Umbilical cord (tissue), 2 donors: ENCODE results near the gene ATP6AP1. TPM values are rescaled to one million over a fixed set of nuclear protein-coding genes. Genes with fewer than 3 reads are reported as not detected.

Experiments
- DNase-seq: peaks from one replicate; pipeline ENCODE4 v3.0.0-alpha.2; 2015; ENCODE audit warnings: low spot score
- total RNA-seq: library from RNA; depleted of rRNA; stranded (reverse); fragments of >200 nt; gene quantifications from one replicate; pipeline ENCODE4 v1.2.3, GENCODE V29; 2014; ENCODE audit warnings: low replicate concordance; ENCODE audit not compliant: insufficient read depth

The ATP6AP1 gene
- total RNA-seq, 1 donor from 2014 or later = 31.5 TPM

DNA sequence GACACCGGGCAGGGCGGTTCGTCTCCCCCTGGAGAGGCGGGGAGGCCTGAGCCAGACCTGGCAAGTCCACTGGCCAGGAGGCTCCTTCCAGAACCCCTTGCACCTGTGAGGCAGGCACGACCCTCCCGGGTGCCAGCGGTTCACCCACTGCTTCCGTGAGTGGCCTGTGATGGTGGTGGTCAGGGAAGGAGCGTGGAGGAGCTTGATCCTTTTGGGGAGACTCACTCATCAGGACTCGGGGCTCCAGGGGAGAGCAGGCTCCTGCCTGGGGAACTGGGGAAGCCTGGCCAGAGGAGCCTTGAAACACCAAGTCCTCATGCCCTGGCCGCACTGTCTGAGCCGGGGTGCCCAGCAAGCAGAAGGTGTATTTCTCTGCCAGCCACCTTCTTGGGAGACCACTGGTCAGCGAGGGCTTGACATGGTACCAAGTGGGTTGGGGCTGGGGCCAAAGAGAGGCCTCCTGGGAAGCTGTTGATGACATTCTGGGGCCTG, 16.3 kb downstream of the ATP6AP1 start:
- DNase-seq = no peak

DNA sequence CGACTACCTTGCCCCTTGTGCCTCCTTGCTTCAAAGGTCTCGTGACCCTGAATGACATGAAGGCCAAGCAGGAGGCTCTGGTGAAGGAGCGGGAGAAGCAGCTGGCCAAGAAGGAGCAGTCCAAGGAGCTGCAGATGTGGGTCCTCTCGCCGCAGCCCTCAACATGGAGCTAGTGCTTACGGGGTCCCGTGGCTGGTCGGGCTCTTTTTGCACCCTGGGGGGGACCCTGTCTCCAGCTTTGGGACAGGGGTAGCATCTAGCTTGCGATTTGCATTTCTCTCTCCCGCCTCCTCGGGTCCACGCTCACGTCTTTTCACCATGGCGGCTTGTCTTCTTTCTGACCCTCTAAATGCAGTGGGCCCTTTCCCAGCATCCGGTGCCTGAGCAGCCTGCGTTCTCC, 17.3 kb downstream of the ATP6AP1 start:
- no peak for DNase-seq

DNA sequence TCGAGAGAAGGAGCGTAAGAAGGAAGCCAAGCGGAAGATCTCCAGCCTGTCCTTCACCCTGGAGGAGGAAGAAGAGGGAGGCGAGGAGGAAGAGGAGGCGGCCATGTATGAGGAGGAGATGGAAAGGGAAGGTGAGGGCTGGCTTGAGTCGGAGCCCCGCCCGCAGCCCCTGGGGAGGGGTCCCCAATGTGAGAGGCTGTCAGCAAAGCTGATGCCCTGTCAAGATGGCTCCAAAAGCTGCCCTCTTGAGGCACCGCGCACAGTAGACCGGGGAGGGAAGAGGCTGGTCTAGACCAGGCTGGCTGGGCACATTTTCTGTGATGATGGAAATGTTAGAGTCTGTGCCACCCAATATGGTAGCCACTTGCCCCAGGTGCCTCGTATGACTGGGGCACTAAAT, 18.0 kb downstream of the ATP6AP1 start:
- DNase-seq = no peak

DNA sequence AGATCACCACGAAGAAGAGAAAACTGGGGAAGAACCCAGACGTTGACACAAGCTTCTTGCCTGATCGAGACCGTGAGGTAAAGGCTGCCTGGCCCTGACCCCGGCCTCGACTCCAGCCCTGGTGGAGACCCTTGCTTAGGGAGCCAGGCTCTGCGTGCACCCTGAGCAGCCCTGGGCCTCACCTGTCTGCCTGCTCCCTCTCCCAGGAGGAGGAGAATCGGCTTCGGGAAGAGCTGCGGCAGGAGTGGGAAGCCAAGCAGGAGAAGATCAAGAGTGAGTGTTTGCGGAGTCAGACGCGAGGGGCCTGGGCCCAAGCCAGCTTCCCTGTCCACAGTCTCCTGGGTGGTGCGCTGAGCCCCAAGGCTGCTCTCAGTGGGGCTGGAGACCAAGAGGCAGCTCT, 20.0 kb downstream of the ATP6AP1 start:
- no peak for DNase-seq

DNA sequence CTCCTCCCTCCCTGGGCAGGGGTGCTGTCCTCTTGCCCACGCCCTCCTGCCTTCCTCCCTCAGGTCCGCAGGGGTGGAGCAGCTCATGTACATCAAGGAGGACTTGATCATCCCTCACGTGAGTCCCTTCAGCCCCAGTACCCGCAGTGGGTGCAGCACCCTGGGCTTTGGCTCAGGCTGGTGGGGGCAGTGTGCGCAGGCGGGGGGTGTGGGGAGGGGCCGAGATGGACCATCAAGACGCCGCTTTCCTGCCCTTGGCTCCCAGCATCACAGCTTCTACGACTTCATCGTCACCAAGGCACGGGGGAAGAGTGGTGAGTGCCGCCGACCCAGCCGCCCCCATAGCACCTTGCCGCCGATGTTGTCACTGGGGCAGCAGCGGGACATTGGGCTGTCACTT, 21.1 kb downstream of the ATP6AP1 start:
- no peak for DNase-seq

DNA sequence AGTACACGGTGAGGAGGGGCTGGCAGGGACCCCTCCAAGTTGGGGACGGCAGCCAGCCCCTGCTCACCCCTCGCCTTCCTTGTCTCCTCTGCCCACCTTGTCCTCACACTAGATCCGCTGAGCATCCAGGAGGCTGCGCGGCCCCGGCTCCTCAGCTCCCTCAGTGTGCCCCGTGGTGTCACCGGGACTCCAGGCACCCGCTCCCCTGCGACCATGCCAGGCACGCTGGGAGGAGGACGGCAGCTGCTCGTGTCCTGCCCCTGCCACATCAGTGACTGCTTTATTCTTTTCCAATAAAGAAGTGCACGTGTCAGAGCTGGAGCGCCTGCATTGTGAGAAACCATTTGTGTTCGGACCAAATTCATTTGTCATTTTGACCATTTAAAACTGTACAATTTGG, 21.8 kb downstream of the ATP6AP1 start:
- DNase-seq = no peak

DNA sequence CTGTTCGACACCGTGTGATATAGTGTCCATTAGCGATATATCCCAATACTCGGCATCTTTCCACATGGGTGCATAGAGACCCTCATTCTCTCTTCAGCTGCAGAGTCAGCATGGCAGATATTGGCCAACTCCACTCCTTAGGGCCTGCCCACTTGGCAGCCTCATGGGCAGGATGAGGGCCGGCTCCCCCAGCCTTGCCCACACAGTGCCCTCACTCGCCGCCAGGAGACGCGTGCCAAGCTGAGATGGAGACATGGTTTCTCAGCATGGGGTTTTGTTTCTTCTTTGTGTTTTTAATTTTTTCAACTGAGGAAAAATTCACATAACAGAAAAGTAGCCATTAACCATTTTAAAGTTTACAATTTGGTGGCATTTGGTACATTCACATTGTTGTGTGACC, 24.3 kb downstream of the ATP6AP1 start:
- DNase-seq = no peak

DNA sequence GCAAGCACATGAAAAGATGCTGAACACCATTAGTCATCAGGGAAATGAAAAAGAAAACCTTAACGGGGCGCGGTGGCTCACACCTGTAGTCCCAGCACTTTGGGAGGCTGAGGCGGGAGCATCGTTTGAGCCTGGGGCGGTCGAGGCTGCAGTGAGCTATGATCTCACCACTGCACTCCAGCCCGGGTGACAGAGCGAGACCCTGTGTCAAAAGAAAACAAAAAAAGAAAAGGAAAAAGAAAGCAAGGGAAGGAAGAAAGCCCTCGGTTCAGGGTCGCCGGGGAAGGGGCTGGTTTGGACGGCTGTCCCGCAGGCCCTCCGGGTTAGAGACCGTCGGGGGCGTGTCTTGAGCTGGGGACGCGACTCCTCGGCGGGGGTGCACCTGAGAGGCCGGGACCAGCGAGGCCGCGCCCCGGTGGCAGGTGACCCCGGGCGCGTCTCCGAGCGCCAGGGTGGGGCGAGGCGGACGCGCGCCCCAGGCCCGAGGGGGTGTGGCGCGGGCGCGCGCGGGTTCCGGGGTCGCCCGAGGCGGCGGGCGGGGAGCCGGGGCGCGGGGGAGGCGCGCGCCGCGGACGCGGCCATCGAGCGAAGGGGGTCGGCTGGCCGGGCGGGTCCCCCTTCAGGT, 29.1 kb downstream of the ATP6AP1 start:
- DNase-seq = peak; percentile 9

DNA sequence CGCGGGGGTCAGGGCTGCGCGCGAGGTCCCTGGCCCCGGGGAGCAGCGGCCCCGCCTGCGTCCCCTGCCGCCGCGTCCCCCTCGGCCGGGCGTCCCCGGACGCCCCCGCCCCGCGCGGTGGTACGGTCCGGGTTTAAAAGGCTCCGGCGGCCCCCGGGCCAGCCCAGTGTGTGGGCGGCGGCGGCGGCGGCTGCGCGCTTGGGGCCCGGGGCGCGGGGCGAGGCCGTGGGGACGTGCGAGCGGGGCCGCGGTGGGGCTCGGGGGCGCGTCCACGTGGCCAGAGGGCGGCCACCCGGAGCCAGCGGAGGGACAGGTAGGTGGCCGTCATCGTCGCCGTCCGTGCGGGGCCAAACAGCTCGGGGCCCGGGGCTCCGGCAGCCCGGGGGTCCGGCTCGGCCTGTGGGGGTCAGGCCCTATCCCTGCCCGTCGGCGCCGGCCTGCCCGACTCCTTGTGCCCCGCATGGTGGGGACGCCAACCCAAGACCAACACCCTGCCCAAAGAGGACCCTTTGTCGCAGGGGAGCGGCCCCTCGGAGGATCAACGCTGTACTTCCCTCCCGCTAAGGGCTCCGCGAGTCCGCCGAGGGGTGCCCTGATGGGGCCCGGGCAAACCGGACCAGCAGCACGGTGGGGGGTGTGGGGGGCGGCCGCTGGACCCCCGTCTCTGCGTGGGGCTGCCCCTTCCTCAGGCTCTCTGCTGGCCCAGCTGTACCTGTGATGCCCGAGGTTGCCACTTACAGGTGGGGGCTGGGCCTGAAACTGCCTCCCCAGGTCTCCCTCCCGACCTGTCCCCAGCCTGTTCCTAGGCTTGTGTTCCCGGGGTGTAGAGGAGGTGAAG, 29.9 kb downstream of the ATP6AP1 start, which contains the start of gene PLXNA3:
Gene PLXNA3, plus strand, starts transcription at position 166 of the 838 bp plus-strand sequence. CDS start 1,903 bp downstream, outside the sequence.
- DNase-seq = peak; percentile 17

DNA sequence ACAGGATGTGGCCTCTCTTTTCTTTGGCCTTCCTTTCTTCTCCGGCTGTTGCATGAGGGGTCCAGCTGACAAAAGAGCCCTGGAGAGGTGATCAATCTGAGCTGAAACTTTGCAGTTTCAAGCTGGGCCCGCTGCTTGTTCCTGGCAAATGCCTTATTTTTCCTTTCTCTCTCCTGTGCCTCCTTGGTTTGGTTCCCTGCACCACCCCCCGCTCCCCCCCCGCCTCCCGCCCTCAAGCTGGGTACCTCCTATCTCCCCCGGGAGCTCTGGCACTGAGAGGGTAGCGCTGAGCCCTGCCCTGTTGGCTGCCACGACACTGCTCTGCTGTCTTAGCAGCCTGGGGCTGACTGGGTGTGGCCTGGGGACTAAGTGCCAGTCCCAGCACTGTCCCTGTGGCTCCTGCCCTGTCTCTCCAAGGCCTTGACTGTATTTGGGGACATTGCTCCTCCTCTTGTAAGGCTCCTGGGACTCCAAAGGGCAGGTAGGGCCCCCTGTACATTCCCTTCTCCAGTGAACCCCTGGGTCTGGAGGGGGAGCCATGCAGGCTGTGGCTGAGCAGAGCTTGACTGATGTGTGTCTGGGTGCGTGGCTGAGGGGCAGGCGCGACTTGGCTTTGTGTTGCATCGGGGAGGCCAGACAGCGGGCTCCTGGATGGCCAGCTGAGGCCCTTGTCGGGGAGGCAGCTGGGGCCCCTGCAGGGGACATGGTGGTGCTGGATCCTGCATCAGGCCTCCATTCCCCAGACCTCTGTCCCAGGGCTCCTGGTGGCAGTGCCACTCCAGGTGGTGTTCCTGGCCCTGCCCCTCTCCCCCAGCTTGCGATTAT, 30.7 kb downstream of the ATP6AP1 start:
- DNase-seq = peak; percentile 14

DNA sequence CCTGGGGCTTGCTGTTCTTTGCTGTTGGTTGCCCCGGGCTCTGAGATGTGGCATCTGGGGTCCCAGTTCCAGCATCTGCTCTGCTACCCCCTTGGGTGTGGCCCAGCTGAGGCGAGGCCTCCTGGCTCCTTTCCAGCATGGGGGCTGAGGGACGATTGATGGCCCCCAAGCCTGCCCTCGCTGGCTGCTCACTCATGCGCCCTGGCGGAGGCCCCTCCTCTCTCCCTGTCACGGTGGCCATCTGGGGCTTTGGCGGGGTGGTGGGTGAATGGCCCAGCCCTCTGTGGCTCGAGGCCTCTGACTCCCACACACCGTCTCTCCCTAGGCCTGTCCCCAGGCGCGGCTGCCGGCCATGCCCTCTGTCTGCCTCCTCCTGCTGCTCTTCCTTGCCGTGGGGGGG, 31.4 kb downstream of the ATP6AP1 start:
- DNase-seq = peak; percentile 5

DNA sequence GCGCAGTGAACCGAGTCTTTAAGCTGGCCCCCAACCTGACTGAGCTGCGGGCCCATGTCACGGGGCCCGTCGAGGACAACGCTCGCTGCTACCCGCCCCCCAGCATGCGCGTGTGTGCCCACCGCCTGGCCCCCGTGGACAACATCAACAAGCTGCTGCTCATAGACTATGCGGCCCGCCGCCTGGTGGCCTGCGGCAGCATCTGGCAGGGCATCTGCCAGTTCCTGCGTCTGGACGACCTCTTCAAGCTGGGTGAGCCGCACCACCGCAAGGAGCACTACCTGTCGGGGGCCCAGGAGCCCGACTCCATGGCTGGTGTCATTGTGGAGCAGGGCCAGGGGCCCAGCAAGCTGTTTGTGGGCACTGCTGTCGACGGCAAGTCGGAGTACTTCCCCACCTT, 31.8 kb downstream of the ATP6AP1 start:
- DNase-seq = no peak

DNA sequence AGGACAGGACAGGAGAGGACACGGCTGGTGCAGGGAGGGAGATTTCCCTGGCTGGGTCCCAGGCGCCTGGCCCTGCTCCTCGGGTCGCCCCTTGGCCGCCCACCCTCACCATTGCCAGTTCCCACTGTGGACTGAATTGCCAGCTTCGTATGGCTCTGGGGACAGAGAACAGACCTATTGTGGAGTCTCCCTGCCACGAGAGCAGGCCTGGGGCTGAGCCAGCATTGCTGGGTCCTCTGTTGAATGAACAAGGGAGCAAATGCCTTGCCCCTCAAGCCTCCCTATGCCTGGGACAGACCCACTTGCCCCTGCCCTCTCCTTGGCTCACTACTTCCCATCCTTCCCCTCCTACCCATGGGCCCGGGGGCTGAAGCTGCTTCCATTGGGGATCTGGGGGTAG, 33.9 kb downstream of the ATP6AP1 start:
- DNase-seq = no peak

DNA sequence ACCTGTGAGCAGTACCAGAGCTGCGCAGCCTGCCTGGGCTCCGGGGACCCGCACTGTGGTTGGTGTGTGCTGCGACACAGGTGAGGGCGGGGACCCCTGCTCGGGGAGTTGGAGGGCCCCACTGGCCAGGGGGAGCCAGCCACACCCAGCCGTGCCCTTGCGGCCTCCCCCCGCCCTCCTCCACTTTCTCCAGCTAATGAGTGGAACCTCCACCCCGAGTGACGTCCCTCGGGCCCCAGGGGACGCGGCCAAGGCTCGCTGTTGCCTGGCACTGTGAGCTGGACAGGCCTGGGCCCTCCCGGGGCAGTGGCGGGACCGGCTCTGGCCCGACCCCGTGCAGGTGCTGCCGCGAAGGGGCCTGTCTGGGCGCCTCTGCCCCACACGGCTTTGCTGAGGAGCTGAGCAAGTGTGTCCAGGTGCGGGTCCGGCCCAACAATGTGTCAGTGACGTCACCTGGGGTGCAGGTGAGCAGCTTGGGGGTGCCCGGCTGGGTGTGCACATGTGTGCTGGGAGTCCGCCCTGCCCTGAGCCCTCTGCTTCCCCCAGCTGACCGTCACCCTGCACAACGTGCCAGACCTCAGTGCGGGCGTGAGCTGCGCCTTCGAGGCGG, 35.2 kb downstream of the ATP6AP1 start:
- no peak for DNase-seq

DNA sequence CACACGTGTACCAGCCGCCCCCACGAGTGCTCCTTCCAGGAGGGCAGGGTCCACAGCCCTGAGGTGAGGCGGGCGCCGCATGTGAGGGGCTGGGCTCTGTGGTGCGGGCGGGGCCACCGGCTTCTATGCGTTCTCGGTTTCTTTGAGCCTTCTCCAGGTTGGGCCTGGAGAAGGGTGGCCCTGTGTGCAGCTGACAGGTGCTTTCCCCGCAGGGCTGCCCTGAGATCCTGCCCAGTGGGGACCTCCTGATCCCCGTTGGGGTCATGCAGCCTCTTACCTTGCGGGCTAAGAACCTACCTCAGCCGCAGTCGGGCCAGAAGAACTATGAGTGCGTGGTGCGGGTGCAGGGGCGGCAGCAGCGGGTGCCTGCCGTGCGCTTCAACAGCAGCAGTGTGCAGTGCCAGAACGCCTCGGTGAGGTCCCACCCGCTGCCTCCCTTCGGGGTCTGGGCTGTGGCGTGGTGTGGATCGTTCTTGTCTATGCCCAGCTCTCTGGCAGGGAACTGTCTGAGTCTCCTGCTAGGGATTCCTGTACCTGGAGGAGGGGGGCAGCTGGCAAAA, 36.4 kb downstream of the ATP6AP1 start:
- no peak for DNase-seq

DNA sequence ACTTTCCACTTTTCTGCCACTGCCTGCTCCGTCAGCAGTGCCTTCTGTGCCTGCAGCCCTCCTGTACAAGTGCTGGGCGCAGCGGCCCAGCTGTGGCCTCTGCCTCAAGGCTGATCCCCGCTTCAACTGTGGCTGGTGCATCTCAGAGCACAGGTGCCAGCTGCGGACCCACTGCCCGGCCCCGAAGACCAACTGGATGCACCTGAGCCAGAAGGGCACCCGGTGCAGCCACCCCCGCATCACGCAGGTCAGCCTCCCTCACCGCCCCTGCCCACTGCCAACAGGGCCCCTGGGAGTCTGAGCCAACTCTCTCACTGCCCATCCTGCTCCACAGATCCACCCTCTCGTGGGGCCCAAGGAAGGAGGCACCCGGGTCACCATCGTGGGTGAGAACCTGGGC, 37.1 kb downstream of the ATP6AP1 start:
- no peak for DNase-seq

DNA sequence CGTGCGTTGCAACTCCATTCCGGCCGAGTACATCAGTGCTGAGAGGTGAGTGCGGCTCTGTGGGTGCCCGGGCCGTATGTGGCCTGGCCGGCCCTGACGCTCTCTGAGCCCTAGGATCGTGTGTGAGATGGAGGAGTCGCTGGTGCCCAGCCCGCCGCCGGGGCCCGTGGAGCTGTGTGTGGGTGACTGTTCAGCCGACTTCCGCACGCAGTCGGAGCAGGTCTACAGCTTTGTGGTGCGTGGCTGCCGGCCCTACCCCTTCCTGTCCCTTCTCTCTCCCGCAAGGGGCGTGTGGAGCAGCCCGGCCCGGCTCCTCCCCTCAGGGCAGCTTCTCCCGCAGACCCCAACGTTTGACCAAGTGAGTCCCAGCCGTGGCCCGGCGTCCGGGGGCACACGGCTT, 37.6 kb downstream of the ATP6AP1 start:
- DNase-seq = no peak

DNA sequence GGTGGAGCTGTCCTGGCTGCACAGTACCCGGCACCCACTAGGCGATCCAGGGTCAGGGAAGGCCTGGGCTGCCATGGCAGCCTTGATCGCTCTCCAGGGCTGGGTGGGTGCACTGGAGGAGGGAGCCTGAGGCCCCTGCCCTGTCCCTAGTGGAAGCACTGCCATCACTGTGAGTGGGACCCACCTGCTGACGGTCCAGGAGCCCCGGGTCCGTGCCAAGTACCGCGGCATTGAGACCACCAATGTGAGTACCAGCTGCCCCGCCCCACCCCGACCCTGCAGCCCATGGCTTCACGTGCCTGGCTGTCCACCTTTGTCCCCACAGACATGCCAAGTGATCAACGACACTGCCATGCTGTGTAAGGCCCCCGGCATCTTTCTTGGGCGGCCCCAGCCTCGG, 38.4 kb downstream of the ATP6AP1 start:
- DNase-seq = no peak

DNA sequence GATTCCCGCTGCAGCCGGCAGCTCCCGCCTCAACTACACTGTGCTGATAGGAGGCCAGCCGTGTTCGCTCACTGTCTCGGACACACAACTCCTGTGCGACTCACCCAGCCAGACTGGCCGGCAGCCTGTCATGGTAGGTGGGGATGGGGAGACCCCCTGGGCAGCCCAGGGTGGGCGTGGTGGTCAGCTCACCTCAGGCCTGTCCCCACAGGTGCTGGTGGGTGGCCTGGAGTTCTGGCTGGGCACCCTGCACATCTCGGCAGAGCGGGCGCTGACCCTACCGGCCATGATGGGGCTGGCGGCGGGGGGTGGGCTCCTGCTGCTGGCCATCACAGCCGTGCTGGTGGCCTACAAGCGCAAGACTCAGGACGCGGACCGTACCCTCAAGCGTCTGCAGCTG, 39.1 kb downstream of the ATP6AP1 start:
- DNase-seq = no peak

DNA sequence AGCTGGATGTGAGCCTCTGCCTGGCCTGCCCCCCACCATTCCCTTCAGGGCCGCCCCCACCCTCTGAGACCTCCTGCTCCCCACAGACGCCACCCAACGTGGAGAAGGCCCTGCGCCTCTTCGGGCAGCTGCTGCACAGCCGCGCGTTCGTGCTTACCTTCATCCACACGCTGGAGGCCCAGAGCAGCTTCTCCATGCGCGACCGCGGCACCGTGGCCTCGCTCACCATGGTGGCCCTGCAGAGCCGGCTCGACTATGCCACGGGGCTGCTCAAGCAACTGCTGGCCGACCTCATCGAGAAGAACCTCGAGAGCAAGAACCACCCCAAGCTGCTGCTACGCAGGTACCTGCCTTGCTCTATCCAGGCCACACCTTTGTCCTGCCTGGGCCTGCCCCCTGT, 39.7 kb downstream of the ATP6AP1 start:
- DNase-seq = no peak

DNA sequence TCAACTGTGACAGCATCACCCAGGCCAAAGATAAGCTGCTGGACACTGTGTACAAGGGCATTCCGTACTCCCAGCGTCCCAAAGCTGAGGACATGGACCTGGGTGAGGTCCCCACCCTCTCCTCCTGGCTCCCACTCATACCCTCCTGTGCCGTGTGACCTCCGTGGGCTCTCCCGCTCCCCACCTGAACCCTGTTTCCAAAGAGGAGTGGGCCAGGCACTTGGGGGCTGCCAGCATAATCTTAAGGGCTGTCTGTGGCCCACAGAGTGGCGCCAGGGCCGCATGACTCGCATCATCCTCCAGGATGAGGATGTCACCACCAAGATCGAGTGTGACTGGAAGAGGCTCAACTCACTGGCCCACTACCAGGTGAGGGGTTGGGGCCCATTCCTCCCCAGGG, 40.6 kb downstream of the ATP6AP1 start:
- DNase-seq = no peak
